A549 treated with AZD9567 at 1 μM for 4 hours (cell line): ENCODE measurements around the gene ACER3. TPM values are rescaled to one million over a fixed set of nuclear protein-coding genes. Genes with fewer than 3 reads are reported as not detected.

ENCODE experiments used
- total RNA-seq: library from RNA; stranded (reverse); fragments of 200-300 nt; extraction: Qiagen RNA extraction; gene quantifications from 5 replicates; pipeline ENCODE4 v1.2.3, GENCODE V29; 2022; ENCODE audit not compliant: insufficient read depth

Gene ACER3
- 16.4 to 19.4 TPM (median 18.7 TPM) in 5 replicates for total RNA-seq

DNA sequence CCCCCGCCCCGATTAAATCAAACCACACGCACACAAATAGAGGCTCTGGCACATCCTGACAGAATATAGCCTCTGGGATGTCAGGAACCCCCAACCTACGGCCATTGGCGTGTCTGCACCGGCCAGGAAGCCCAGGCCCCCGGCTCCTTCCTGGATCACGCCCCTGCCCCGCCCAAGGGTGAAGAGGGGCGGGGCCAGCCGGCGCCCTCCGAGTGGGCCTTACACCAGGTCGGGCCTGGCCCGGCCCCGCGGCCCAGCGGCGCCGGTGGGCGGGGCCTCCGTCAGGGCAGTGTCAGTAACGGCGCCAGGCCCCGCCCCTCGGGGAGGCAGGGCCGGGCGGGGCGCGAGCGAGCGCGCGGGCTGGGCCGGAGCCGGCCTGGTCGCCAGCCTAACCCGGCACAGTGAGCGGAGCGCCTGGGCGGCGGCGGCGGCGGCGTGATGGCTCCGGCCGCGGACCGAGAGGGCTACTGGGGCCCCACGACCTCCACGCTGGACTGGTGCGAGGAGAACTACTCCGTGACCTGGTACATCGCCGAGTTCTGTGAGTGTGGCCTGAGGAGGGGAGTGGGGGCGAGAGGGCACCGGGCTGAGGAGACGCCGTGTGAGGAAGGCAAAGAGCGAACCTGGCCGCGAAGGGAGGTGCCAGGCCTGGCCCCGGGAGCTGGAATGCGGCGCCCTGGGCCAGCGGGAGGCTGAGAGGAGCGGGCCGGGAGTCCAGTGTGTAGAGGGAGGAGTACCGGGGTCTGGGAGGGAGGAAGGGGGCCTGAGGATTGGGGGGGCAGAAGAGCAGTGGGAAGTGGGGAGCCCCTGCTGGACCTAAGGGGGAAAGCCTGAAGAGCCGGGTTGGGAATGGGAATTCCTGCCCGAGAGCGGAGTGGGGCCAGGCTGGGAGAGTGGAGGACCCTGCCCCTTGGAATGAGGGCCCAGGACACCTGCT lies at the start of gene ACER3:
ACER3 (plus strand) TSS at position 380 of the 937 bp plus-strand sequence; CDS start at position 439, 59 bp downstream.

DNA sequence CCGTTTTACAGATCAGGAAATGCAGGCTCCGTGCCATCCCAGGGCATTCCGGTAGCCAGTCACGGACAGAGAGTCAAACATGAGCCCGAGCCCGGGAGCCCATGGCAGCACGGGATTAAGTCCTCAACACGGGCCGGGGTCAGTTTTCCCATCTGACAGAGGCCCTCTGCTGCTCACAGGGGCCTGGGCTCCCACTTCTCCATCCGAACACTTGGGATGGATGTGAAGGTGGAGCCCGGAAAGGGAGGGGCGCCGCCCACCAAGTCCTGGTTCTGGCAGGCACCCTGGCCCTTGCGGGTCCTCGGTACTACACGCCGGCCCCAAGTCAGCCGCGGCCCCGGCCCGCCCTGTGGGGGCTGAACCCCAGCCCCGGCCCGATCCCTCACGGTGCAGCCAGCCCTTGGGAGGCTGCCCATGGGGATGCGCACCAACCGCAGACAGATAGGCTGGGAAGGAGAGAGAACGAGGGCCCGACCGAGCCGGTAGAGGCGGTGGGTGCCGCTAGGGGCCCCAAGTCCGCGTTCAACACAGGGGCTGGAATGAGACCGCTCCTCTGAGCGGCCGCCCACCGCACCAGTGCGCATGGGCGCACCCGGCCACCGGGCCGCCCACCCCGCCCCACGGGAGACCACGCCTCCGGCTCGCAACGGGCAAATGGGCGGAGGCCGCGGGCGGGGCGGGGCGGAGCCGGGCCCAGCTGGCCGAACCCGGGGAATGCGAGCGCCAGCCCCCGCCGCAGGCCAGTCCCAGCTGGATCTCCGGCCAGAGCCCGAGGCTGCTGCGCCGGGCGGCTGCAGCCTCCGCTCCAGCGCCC lies 205.7 kb downstream of the ACER3 start, which contains the start of gene CAPN5:
CAPN5 (plus strand) TSS at position 743 of the 814 bp plus-strand sequence. CDS start 17,916 bp downstream, outside the sequence.

Other genes with a start within 250 kb of the ACER3 start
- gene LRRC32, start 190.2 kb upstream of the ACER3 start, total RNA-seq, result 0.13 to 0.33 TPM (median 0.19 TPM) in 4 of 5 replicates, not detected in the other
- 128 to 148 TPM (median 140 TPM) in 5 replicates for gene TSKU, start 77.6 kb upstream of the ACER3 start, total RNA-seq
- gene B3GNT6, start 173.5 kb downstream of the ACER3 start, total RNA-seq, result 0.44 to 1.3 TPM (median 0.56 TPM) in 5 replicates
- gene CAPN5, start 206.1 kb downstream of the ACER3 start, total RNA-seq, result 7.2 to 15.9 TPM (median 8.4 TPM) in 5 replicates
- not detected in 5 replicates for gene OMP, start 241.9 kb downstream of the ACER3 start, total RNA-seq